ENCODE measurements around the gene MEI1.

Gene MEI1

GRCh38 chr22:41805639-41806038, 106.3 kb downstream of the MEI1 start:
- Histone ChIP-seq H3K56ac (ENCODE audit: low read length) (no peak overlapping the region), H3K23ac (ENCODE audit: low read length) (no peak overlapping the region), H3K79me2 (ENCODE audit: control insufficient read depth, insufficient read depth, low read length) (peaks cover 4% of the 10 kb centered on the region), H3K79me1 (ENCODE audit: low read length) (no peaks in the 10 kb centered on the region), H3K4me2 (ENCODE audit: low read length) (no peak overlapping the region), H3K18ac (ENCODE audit: low read length) (no peak overlapping the region), H3K9ac (ENCODE audit: low read length) (no peak overlapping the region), H2BK15ac (replicated peaks; ENCODE audit: low read depth) (no peak overlapping the region), H4K8ac (ENCODE audit: low read depth, low read length) (no peak overlapping the region), H2AK5ac (ENCODE audit: low read length) (no peak overlapping the region), H3K4me3 (ENCODE audit: low read length) (no peak overlapping the region), H2BK5ac (ENCODE audit: low read length) (no peak overlapping the region), H3K4me1 (ENCODE audit: control insufficient read depth, low read depth, low read length) (no peaks in the 10 kb centered on the region), H2BK120ac (ENCODE audit: low read depth, low read length) (no peak overlapping the region), H3K27ac (ENCODE audit: low read depth, low read length) (no peak overlapping the region), H3K27me3 (ENCODE audit: insufficient read depth, low read length, poor library complexity) (no peaks in the 10 kb centered on the region), H3K4ac (ENCODE audit: low read depth, low read length) (no peak overlapping the region), H4K5ac (ENCODE audit: low read length) (no peak overlapping the region), H3K36me3 (ENCODE audit: control insufficient read depth, insufficient read depth, low read length) (no peaks in the 10 kb centered on the region)
- DNase-seq = no peak

GRCh38 chr22:41808400-41808799, 109.1 kb downstream of the MEI1 start:
- Histone ChIP-seq H3K9ac (ENCODE audit: low read length) (no peak overlapping the region), H3K4me1 (ENCODE audit: control insufficient read depth, low read depth, low read length) (no peaks in the 10 kb centered on the region), H3K79me1 (ENCODE audit: low read length) (no peaks in the 10 kb centered on the region), H2BK15ac (replicated peaks; ENCODE audit: low read depth) (no peak overlapping the region), H3K4me2 (ENCODE audit: low read length) (no peak overlapping the region), H3K18ac (ENCODE audit: low read length) (no peak overlapping the region), H3K27ac (ENCODE audit: low read depth, low read length) (no peak overlapping the region), H2AK5ac (ENCODE audit: low read length) (no peak overlapping the region), H4K8ac (ENCODE audit: low read depth, low read length) (no peak overlapping the region), H2BK120ac (ENCODE audit: low read depth, low read length) (no peak overlapping the region), H3K56ac (ENCODE audit: low read length) (no peak overlapping the region), H3K4ac (ENCODE audit: low read depth, low read length) (no peak overlapping the region), H3K27me3 (ENCODE audit: insufficient read depth, low read length, poor library complexity) (no peaks in the 10 kb centered on the region), H3K4me3 (ENCODE audit: low read length) (no peak overlapping the region), H3K79me2 (ENCODE audit: control insufficient read depth, insufficient read depth, low read length) (no peaks in the 10 kb centered on the region), H4K5ac (ENCODE audit: low read length) (no peak overlapping the region), H3K36me3 (ENCODE audit: control insufficient read depth, insufficient read depth, low read length) (no peaks in the 10 kb centered on the region), H2BK5ac (ENCODE audit: low read length) (no peak overlapping the region), H3K23ac (ENCODE audit: low read length) (no peak overlapping the region)
- no peak for DNase-seq
- WGBS (ENCODE audit: extremely low coverage, insufficient coverage, low lambda C conversion rate) = no CpG with 5 or more reads among the region's 6 CpGs

- no peak overlapping the region for H3K27ac ChIP-seq (ENCODE audit: low read depth, low read length)
- H3K79me2 ChIP-seq (ENCODE audit: control insufficient read depth, insufficient read depth, low read length) = no peaks in the 10 kb centered on the region
- no peak overlapping the region for H2BK15ac ChIP-seq (replicated peaks; ENCODE audit: low read depth)
- H2BK5ac ChIP-seq (ENCODE audit: low read length) = no peak overlapping the region
- no peak overlapping the region for H4K8ac ChIP-seq (ENCODE audit: low read depth, low read length)
- H4K5ac ChIP-seq (ENCODE audit: low read length) = no peak overlapping the region
- no peaks in the 10 kb centered on the region for H3K79me1 ChIP-seq (ENCODE audit: low read length)
- no peak overlapping the region for H3K9ac ChIP-seq (ENCODE audit: low read length)
- H3K56ac ChIP-seq (ENCODE audit: low read length) = no peak overlapping the region
- no peak overlapping the region for H3K4me3 ChIP-seq (ENCODE audit: low read length)
- no peaks in the 10 kb centered on the region for H3K36me3 ChIP-seq (ENCODE audit: control insufficient read depth, insufficient read depth, low read length)
- H3K18ac ChIP-seq (ENCODE audit: low read length) = no peak overlapping the region
- no CpG with 5 or more reads among the region's 12 CpGs for WGBS (ENCODE audit: extremely low coverage, insufficient coverage, low lambda C conversion rate)
- H3K27me3 ChIP-seq (ENCODE audit: insufficient read depth, low read length, poor library complexity) = no peaks in the 10 kb centered on the region
- H2BK120ac ChIP-seq (ENCODE audit: low read depth, low read length) = no peak overlapping the region
- no peak overlapping the region for H3K23ac ChIP-seq (ENCODE audit: low read length)
- H3K4me2 ChIP-seq (ENCODE audit: low read length) = no peak overlapping the region
- no peak for DNase-seq
- no peaks in the 10 kb centered on the region for H3K4me1 ChIP-seq (ENCODE audit: control insufficient read depth, low read depth, low read length)
- H3K4ac ChIP-seq (ENCODE audit: low read depth, low read length) = no peak overlapping the region
- no peak overlapping the region for H2AK5ac ChIP-seq (ENCODE audit: low read length)
Observed at GRCh38 chr22:41810022-41810421, 110.7 kb downstream of the MEI1 start.

GRCh38 chr22:41812805-41813545, 113.7 kb downstream of the MEI1 start:
- no peak overlapping the region for H3K27ac ChIP-seq (ENCODE audit: low read depth, low read length)
- H3K23ac ChIP-seq (ENCODE audit: low read length) = no peak overlapping the region
- no peaks in the 10 kb centered on the region for H3K4me1 ChIP-seq (ENCODE audit: control insufficient read depth, low read depth, low read length)
- H3K79me1 ChIP-seq (ENCODE audit: low read length) = no peaks in the 10 kb centered on the region
- no peak overlapping the region for H2AK5ac ChIP-seq (ENCODE audit: low read length)
- no CpG with 5 or more reads among the region's 16 CpGs for WGBS (ENCODE audit: extremely low coverage, insufficient coverage, low lambda C conversion rate)
- H4K5ac ChIP-seq (ENCODE audit: low read length) = no peak overlapping the region
- no peak overlapping the region for H3K9ac ChIP-seq (ENCODE audit: low read length)
- no peak overlapping the region for H3K56ac ChIP-seq (ENCODE audit: low read length)
- no peak overlapping the region for H2BK15ac ChIP-seq (replicated peaks; ENCODE audit: low read depth)
- H3K36me3 ChIP-seq (ENCODE audit: control insufficient read depth, insufficient read depth, low read length) = peaks cover 3% of the 10 kb centered on the region
- H3K18ac ChIP-seq (ENCODE audit: low read length) = no peak overlapping the region
- H4K8ac ChIP-seq (ENCODE audit: low read depth, low read length) = no peak overlapping the region
- H3K4me2 ChIP-seq (ENCODE audit: low read length) = no peak overlapping the region
- H3K4ac ChIP-seq (ENCODE audit: low read depth, low read length) = no peak overlapping the region
- no peak overlapping the region for H3K4me3 ChIP-seq (ENCODE audit: low read length)
- no peaks in the 10 kb centered on the region for H3K27me3 ChIP-seq (ENCODE audit: insufficient read depth, low read length, poor library complexity)
- no peak overlapping the region for H2BK5ac ChIP-seq (ENCODE audit: low read length)
- H2BK120ac ChIP-seq (ENCODE audit: low read depth, low read length) = no peak overlapping the region
- no peaks in the 10 kb centered on the region for H3K79me2 ChIP-seq (ENCODE audit: control insufficient read depth, insufficient read depth, low read length)
- DNase-seq = no peak

- no peak overlapping the region for H2AK5ac ChIP-seq (ENCODE audit: low read length)
Observed at GRCh38 chr22:41813726-41814410, 114.6 kb downstream of the MEI1 start.

More at GRCh38 chr22:41813726-41814410, 114.6 kb downstream of the MEI1 start:
- H3K27ac ChIP-seq (ENCODE audit: low read depth, low read length) = no peak overlapping the region
- no peak overlapping the region for H3K9ac ChIP-seq (ENCODE audit: low read length)
- H3K4me2 ChIP-seq (ENCODE audit: low read length) = no peak overlapping the region
- H3K4me1 ChIP-seq (ENCODE audit: control insufficient read depth, low read depth, low read length) = no peaks in the 10 kb centered on the region
- no peaks in the 10 kb centered on the region for H3K79me2 ChIP-seq (ENCODE audit: control insufficient read depth, insufficient read depth, low read length)
- H2BK15ac ChIP-seq (replicated peaks; ENCODE audit: low read depth) = no peak overlapping the region
- no peaks in the 10 kb centered on the region for H3K27me3 ChIP-seq (ENCODE audit: insufficient read depth, low read length, poor library complexity)
- WGBS (ENCODE audit: extremely low coverage, insufficient coverage, low lambda C conversion rate) = no CpG with 5 or more reads among the region's 9 CpGs
- no peak overlapping the region for H3K4ac ChIP-seq (ENCODE audit: low read depth, low read length)
- H4K5ac ChIP-seq (ENCODE audit: low read length) = no peak overlapping the region
- DNase-seq = no peak
- peaks cover 3% of the 10 kb centered on the region for H3K36me3 ChIP-seq (ENCODE audit: control insufficient read depth, insufficient read depth, low read length)
- H3K18ac ChIP-seq (ENCODE audit: low read length) = no peak overlapping the region
- no peak overlapping the region for H3K4me3 ChIP-seq (ENCODE audit: low read length)
- H3K23ac ChIP-seq (ENCODE audit: low read length) = no peak overlapping the region
- no peak overlapping the region for H2BK5ac ChIP-seq (ENCODE audit: low read length)
- H3K79me1 ChIP-seq (ENCODE audit: low read length) = no peaks in the 10 kb centered on the region
- no peak overlapping the region for H4K8ac ChIP-seq (ENCODE audit: low read depth, low read length)
- no peak overlapping the region for H2BK120ac ChIP-seq (ENCODE audit: low read depth, low read length)
- no peak overlapping the region for H3K56ac ChIP-seq (ENCODE audit: low read length)

Data from mesendoderm (in vitro differentiated cells).